ENCODE measurements around the gene LZTS2.
"Not testable (repeated sequence)": the region's sequence is repeated elsewhere in the genome, so short reads cannot be mapped to it uniquely, and the experiment has no call there.

Gene LZTS2, protein sequence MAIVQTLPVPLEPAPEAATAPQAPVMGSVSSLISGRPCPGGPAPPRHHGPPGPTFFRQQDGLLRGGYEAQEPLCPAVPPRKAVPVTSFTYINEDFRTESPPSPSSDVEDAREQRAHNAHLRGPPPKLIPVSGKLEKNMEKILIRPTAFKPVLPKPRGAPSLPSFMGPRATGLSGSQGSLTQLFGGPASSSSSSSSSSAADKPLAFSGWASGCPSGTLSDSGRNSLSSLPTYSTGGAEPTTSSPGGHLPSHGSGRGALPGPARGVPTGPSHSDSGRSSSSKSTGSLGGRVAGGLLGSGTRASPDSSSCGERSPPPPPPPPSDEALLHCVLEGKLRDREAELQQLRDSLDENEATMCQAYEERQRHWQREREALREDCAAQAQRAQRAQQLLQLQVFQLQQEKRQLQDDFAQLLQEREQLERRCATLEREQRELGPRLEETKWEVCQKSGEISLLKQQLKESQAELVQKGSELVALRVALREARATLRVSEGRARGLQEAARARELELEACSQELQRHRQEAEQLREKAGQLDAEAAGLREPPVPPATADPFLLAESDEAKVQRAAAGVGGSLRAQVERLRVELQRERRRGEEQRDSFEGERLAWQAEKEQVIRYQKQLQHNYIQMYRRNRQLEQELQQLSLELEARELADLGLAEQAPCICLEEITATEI

DNA sequence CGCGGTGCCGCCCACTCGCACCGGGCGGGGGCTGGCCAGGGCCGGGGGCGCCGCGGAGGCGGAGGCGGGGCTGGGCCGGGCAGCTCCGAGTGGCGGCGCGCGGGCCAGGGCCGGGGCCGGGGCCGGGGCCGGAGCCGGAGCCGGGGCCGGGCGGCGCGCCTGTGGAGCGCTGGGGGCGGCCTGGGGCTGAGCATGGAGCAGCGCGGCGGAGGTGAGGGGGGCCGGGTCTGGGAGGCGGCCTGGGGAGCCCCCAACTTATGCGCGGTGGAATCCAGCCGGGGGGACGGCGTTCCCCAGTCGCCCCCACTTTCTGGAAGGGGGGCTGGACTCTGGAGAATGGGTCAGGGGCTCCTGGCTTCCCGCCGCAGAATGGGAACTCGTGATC lies at the start of gene LZTS2:
Gene LZTS2 (plus strand): TSS at position 67 of the 385 bp plus-strand sequence. CDS start 2,731 bp downstream, outside the sequence.
- DNase-seq, result no peak

DNA sequence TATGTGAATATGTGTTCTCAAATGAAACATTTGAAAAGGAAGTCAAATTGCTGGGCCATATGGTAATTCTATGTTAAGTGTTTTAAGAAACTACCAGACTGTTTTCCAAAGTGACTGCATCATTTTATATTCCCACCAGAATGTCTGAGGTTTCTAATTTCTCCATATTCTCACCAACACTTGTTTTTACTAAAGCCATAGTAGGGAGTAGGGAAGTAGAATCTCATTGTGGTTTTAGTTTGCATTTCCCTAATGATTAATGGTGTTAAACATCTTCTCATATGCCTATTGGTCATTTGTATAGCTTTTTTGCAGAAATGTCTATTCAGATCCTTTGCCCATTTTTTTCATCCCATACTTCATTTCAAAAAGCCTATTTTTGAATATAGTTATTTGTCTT lies 39.4 kb upstream of the LZTS2 start:
- DNase-seq, result no peak

GRCh38 chr10:100962351-100963080 lies 37.1 kb upstream of the LZTS2 start:
- DNase-seq, result no peak

GRCh38 chr10:100963826-100964225 lies 35.8 kb upstream of the LZTS2 start:
- DNase-seq, result no peak

DNA sequence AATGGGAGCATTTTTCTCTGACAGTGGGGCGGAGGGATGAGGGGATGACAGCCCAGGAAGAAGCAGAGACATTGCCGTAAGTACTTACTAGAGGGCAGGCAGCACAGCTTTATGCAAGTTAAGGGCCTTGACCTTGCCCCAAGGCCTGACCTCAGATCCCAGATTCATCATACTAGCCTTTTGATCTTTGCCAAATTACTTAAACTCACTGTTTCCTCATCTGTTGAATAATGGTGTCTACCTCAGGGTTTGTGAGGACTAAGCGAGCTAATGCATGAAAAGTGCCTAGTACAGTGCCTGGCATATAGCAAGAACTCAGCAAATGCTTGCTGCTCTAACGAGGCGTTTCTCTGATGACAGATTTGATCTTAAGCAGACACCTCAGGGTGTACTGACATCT lies 33.8 kb upstream of the LZTS2 start:
- no peak for DNase-seq

DNA sequence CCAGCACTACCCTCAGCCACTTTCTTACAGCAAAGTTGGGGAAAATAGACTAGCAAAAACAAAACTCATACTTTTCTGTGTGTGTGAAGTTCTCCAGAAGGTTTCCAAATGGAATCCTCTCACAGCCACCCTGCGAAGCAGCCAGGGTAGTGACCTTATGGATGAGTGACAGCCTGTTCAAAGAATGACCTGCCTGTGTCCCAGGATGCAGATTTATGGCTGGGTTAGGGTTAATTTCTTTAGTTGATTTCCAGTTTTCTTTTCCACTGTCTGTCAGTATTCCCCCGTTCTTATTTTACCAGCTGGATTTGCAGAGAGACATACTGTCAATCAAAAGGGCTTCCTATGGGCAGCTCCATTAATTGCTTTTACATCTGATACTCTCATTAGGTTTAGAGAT lies 32.7 kb upstream of the LZTS2 start:
- no peak for DNase-seq

- DNase-seq, result no peak
Measured at GRCh38 chr10:100967332-100967731, 32.3 kb upstream of the LZTS2 start.

DNA sequence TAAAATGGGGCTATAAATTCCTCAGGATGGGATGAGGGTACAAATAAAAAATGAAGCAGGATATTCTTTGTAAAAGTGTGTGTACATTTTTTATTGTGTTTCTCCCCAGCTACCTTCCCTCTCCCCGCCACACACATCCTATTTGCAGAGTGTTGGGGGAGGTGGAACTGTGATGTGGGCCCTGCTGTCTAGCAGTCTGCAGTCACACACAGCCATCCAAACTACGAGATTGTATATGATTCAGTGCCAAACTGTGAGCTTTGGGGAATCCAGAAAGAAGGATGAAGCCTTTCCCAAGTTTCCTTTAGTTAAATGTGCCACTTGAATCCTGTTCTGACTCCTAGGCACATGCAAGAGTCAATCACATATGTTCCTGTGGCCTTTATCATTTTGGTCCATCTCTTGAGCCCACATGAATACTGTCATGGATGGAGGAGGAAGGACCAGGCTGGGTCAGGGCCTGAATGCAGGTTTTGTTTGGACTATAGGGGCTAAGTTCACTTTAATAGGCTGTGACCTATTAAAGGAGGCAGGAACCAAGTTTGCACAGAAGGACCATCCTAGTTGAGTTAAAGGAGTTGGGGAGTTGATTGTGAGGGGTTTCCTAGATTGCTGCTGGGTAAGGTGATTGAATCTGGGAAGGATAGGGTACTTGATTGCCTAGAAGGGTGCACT lies 31.4 kb upstream of the LZTS2 start:
- DNase-seq, result no peak

GRCh38 chr10:100968863-100969186 lies 30.8 kb upstream of the LZTS2 start:
- no peak for DNase-seq

DNA sequence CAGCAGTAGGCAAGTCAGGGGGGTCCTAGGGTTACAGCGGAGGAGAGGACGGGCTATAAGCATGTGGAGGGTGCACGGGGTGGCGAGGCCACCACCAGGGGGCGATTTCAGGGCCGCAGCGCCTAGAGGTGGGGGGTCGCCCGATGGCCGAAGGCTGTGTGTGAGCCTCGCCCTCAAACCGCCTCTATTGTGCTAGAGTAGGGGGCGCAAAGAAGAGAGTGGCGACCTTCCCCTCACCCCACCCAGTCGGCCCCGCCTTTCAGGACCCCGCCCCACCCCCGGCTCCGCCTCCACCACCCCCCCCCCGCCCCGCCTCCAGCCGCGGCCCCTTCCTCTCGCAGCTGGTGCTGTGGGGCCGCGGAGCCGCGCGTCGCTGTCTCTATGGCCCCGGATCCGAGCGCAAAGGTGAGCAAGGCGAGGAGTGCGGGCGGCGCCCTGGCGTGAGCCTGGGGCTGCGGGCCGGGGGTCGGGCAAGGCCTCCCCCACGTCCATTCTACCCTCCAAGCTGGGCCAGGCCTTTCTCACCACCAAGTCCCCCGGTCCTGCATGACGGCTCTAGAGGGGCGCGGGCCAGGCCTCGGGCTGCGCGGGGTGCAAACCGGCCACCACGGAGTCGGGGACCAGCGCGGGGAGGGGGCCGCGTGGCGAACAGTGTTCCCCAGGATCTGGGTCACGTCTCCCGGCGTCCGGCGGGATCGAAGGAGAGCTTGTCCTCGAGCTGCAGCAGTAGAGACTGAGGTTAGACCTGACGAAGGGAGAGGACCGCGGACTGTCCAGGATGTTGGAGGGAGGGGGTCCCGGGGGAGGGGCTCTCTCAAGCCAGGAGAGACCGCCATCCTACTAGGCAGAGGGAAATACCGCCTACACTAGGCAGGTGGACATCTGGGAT lies 30.2 kb upstream of the LZTS2 start, which contains the start of gene SEMA4G:
Gene SEMA4G (plus strand): TSS at position 318 of the 889 bp plus-strand sequence. CDS start 3,409 bp downstream, outside the sequence.
- no peak for DNase-seq

GRCh38 chr10:100970076-100970913 lies 29.3 kb upstream of the LZTS2 start:
- DNase-seq, result no peak

- no peak for DNase-seq
Measured at GRCh38 chr10:100970914-100971811, 28.4 kb upstream of the LZTS2 start.

GRCh38 chr10:100972115-100972903 lies 27.3 kb upstream of the LZTS2 start:
- no peak for DNase-seq

DNA sequence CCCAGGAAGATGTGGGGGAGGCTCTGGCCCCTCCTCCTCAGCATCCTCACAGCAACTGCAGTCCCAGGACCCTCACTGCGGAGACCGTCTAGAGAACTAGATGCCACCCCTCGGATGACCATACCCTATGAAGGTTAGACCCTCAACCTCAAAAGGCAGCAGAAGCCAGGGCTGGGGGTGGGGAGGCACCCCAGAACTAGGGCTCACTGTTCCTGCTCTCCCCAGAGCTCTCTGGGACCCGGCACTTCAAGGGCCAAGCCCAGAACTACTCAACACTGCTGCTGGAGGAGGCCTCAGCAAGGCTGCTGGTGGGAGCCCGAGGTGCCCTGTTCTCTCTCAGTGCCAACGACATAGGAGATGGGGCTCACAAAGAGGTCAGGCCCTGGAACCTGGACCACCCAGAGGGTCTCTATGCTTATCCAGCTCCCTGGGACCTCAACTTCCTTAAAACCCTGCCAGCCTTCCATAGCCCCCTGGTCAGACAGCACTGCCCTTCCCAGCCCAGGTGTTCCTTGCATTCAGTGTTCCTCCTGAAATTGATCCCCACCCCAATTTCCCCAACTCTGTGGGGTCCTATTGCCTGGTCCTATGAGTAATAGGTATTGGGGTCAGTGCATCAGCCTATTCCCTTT lies 26.6 kb upstream of the LZTS2 start:
- DNase-seq, result no peak

DNA sequence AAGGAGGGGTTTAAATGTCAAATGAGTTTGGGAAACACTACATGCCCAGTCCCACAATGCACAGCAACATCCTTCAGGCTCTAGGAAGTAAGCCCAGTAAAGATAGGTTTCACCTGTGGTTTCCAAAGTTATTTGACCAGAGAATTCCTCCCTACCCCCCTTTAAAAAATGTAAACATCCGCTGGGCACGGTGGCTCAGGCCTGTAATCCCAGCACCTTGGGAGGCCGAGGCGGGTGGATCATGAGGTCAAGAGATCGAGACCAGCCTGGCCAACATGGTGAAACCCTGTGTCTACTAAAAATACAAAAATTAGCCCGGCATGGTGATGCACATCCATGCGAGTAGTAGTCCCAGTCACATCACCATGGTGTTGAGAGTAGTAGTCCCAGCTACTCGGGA lies 24.2 kb upstream of the LZTS2 start:
- not testable (repeated sequence) for DNase-seq

GRCh38 chr10:100976906-100977305 lies 22.7 kb upstream of the LZTS2 start:
- no peak for DNase-seq

GRCh38 chr10:100977436-100977835 lies 22.2 kb upstream of the LZTS2 start:
- DNase-seq, result no peak

- no peak for DNase-seq
Measured at GRCh38 chr10:100978121-100978900, 21.3 kb upstream of the LZTS2 start.
